ENCODE data around the gene NTRK3. TPM values are rescaled to one million over a fixed set of nuclear protein-coding genes. Genes with fewer than 3 reads are reported as not detected.

NTRK3 gene
- total RNA-seq, 2 donors from 2014 or later = 0.66 to 5.2 TPM

- no peaks in the 10 kb centered on the region for H3K4me1 ChIP-seq
These were observed 47.4 kb downstream of the NTRK3 start for GRCh38 chr15:88209111-88209510.

GRCh38 chr15:88208396-88208795 is 48.1 kb downstream of the NTRK3 start:
- DNase-seq (no peak), ATAC-seq (no peak)
- TF ChIP-seq CTCF (IDR thresholded peaks at IDR 0.05) (no peak), POLR2A (IDR thresholded peaks at IDR 0.05) (no peak)
- intact Hi-C loops (cut with DNase I) = no loop called here
- 40 to 60% methylated on average over 2 of the region's 2 CpGs for WGBS, 2 donors
- Histone ChIP-seq H3K36me3 (replicated peaks in 1 of 2; ENCODE audit: insufficient read depth in 1 of 2, low read depth in 2 of 2) (no peaks in the 10 kb centered on the region), H3K4me1 (no peaks in the 10 kb centered on the region), H3K4me3 (no peak overlapping the region), H3K9me3 (no peaks in the 10 kb centered on the region), H3K27ac (no peak overlapping the region), H3K27me3 (no peaks in the 10 kb centered on the region)

More at GRCh38 chr15:88209111-88209510, 47.4 kb downstream of the NTRK3 start:
- no peak for TF ChIP-seq POLR2A (IDR thresholded peaks at IDR 0.05)
- DNase-seq (no peak), ATAC-seq (no peak)
- Histone ChIP-seq H3K27ac (no peak overlapping the region), H3K36me3 (replicated peaks in 1 of 2; ENCODE audit: insufficient read depth in 1 of 2, low read depth in 2 of 2) (no peaks in the 10 kb centered on the region), H3K27me3 (no peaks in the 10 kb centered on the region), H3K4me3 (no peak overlapping the region), H3K9me3 (no peaks in the 10 kb centered on the region)
- 28 to 37% methylated on average over 5 of the region's 5 CpGs for WGBS, 2 donors
- intact Hi-C loops (cut with DNase I) = no loop called here

- ATAC-seq = no peak
These were observed 49.0 kb downstream of the NTRK3 start for GRCh38 chr15:88207565-88207964.

GRCh38 chr15:88204584-88204983 is 52.0 kb downstream of the NTRK3 start:
- H3K9me3 ChIP-seq = no peaks in the 10 kb centered on the region
- no peak for DNase-seq
- H3K27ac ChIP-seq = no peak overlapping the region
- H3K27me3 ChIP-seq = no peaks in the 10 kb centered on the region
- 52 to 67% methylated on average over 4 of the region's 4 CpGs for WGBS, 2 donors
- TF ChIP-seq CTCF (IDR thresholded peaks at IDR 0.05) = no peak
- no peak for TF ChIP-seq POLR2A (IDR thresholded peaks at IDR 0.05)
- no peak for ATAC-seq
- H3K4me3 ChIP-seq = no peak overlapping the region
- H3K36me3 ChIP-seq (replicated peaks in 1 of 2; ENCODE audit: insufficient read depth in 1 of 2, low read depth in 2 of 2) = no peaks in the 10 kb centered on the region
- H3K4me1 ChIP-seq = no peaks in the 10 kb centered on the region
- intact Hi-C loops (cut with DNase I) = no loop called here

More at GRCh38 chr15:88207565-88207964, 49.0 kb downstream of the NTRK3 start:
- no peaks in the 10 kb centered on the region for H3K27me3 ChIP-seq
- WGBS, 2 donors = 59 to 65% methylated on average over 2 of the region's 2 CpGs
- no peaks in the 10 kb centered on the region for H3K4me1 ChIP-seq
- H3K9me3 ChIP-seq = no peaks in the 10 kb centered on the region
- TF ChIP-seq POLR2A (IDR thresholded peaks at IDR 0.05) (no peak), CTCF (IDR thresholded peaks at IDR 0.05) (no peak)
- no peak overlapping the region for H3K27ac ChIP-seq
- H3K4me3 ChIP-seq = no peak overlapping the region
- intact Hi-C loops (cut with DNase I) = no loop called here
- DNase-seq = no peak
- H3K36me3 ChIP-seq (replicated peaks in 1 of 2; ENCODE audit: insufficient read depth in 1 of 2, low read depth in 2 of 2) = no peaks in the 10 kb centered on the region

- H3K4me3 ChIP-seq = no peak overlapping the region
- H3K9me3 ChIP-seq = no peaks in the 10 kb centered on the region
- no peak for DNase-seq
- ATAC-seq = no peak
- H3K27me3 ChIP-seq = no peaks in the 10 kb centered on the region
- H3K4me1 ChIP-seq = no peaks in the 10 kb centered on the region
- TF ChIP-seq CTCF (IDR thresholded peaks at IDR 0.05) (no peak), POLR2A (IDR thresholded peaks at IDR 0.05) (no peak)
- H3K27ac ChIP-seq = no peak overlapping the region
- H3K36me3 ChIP-seq (replicated peaks in 1 of 2; ENCODE audit: insufficient read depth in 1 of 2, low read depth in 2 of 2) = no peaks in the 10 kb centered on the region
- intact Hi-C loops (cut with DNase I) = no loop called here
- 50 to 51% methylated on average over 3 to 4 of the region's 4 CpGs for WGBS, 2 donors
These were observed 54.3 kb downstream of the NTRK3 start for GRCh38 chr15:88202231-88202630.
